A673 (cell line): ENCODE results near the gene TAS2R7.

Experiments used
- CTCF ChIP-seq: fragments of 300-800, 200-600 bp; sonication (generic); conservative IDR thresholded peaks from 2 replicates; pipeline ENCODE4 v1.5.1; 2017; ENCODE audit warnings: low read depth, mild to moderate bottlenecking, antibody characterized with exemption, low read length, moderate library complexity, mixed read lengths
- EZH2 ChIP-seq: fragments of 200-600 bp; sonication (generic); IDR thresholded peaks from 2 replicates; pipeline ENCODE4 v1.6.1; 2017; ENCODE audit warnings: borderline replicate concordance, low read depth, mild to moderate bottlenecking, mixed read lengths, antibody characterized with exemption, low read length; ENCODE audit not compliant: poor library complexity, severe bottlenecking

GRCh38 chr12:10810068-10810467 lies 7.6 kb upstream of the TAS2R7 start, which contains the start of gene TAS2R9:
- TF ChIP-seq CTCF (no peak), EZH2 (no peak)
